Adrenal gland (tissue), 5 donors: Measurements from ENCODE around the gene SLC25A23.

ENCODE experiments used
- POLR2A ChIP-seq, 2 donors: fragments of 450-650 bp; IDR thresholded peaks; one replicate each; pipeline ENCODE4 v1.6.1; 2017; ENCODE audit warnings: antibody characterized with exemption in 2 of 2, mild to moderate bottlenecking in 2 of 2, moderate library complexity in 1 of 2
- TF ChIP-seq, protein P1 (sequence below), 6 experiments: fragments of 450-650 bp in 4 of 6; fragments of 200-600 bp in 2 of 6; sonication (generic) in 1 of 6; IDR thresholded peaks; 1 replicate in 5 of 6; 2 replicates in 1 of 6; pipeline versions ENCODE4 v1.5.1 to v1.8.0; 2016 to 2021; ENCODE audit warnings: antibody characterized with exemption in 6 of 6, mild to moderate bottlenecking in 2 of 6, moderate library complexity in 1 of 6
- donor health status: DM: no; HTN: no; CAD: no.

GRCh38 chr19:6484230-6484629 lies 24.6 kb upstream of the SLC25A23 start:
- no peak for TF ChIP-seq POLR2A (IDR thresholded peaks at IDR 0.05)
- TF ChIP-seq, protein P1, sequence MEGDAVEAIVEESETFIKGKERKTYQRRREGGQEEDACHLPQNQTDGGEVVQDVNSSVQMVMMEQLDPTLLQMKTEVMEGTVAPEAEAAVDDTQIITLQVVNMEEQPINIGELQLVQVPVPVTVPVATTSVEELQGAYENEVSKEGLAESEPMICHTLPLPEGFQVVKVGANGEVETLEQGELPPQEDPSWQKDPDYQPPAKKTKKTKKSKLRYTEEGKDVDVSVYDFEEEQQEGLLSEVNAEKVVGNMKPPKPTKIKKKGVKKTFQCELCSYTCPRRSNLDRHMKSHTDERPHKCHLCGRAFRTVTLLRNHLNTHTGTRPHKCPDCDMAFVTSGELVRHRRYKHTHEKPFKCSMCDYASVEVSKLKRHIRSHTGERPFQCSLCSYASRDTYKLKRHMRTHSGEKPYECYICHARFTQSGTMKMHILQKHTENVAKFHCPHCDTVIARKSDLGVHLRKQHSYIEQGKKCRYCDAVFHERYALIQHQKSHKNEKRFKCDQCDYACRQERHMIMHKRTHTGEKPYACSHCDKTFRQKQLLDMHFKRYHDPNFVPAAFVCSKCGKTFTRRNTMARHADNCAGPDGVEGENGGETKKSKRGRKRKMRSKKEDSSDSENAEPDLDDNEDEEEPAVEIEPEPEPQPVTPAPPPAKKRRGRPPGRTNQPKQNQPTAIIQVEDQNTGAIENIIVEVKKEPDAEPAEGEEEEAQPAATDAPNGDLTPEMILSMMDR (IDR thresholded peaks at IDR 0.05): no peak
